KBM-7 (cell line): Measurements from ENCODE around the gene RPS6KB2.

Experiments used
- DNase-seq: peaks from one replicate; pipeline ENCODE4 v3.0.0-alpha.2; 2015
- in situ Hi-C: fragments of 300-500 bp; cut with MboI; formaldehyde crosslinking; loops from 2 replicates; pipeline ENCODE4 v1.14.3; 2020; ENCODE audit warnings: low sequenced_read_pairs, low pct_unique_long_range_greater_than_20kb, mixed read lengths

Gene RPS6KB2

DNA sequence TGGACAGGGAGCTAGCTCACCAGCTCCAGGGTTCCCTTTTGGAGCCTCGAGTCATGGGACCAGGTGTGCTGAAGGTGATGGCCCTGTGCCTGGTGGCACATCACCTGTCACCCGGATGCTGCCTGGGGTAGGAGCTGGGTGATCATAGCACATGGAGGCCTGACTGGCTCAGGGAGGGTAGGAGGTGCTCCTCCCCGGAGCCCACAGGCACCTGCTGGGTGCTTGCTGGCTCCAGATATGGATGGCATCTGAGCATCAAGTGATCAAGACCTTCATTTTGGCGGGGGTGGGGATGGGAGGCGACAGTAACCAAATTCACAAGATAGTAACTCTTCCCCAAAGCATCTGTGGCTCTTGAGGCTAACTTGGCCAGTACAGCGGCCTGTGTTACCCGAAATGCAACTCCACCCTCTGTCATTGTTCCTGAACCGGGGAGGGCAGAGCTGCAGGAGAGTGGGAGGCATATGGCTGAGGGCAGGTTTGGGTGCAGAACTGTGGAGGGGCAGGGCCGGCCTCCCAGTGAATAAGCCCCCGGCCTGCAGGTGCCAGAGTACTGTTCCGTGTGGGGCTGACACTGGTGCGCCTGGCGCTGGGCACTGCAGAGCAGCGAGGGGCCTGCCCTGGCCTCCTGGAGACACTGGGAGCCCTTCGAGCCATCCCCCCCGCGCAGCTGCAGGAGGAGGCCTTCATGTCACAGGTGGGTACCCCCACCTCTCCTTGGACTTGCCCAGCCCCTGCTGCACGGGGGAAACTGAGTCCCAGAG is 19.7 kb upstream of the RPS6KB2 start:
- in situ Hi-C loops, result no loop called here
- no peak for DNase-seq

DNA sequence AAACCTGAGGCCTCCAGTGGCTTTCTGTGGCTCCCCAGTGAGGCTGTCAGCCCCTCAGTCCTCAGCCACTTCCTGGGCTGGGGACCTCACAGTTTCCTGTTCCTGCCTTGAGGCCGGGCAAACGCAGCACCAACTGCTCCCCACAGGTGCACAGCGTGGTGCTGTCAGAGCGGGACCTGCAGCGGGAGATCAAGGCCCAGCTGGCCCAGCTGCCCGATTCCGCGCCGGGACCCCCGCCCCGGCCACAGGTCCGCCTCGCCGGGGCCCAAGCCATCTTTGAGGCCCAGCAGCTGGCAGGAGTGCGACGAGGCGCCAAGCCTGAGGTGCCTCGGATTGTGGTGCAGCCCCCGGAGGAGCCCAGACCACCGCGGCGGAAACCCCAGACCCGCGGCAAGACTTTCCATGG is 19.0 kb upstream of the RPS6KB2 start:
- in situ Hi-C loops, result no loop called here

DNA sequence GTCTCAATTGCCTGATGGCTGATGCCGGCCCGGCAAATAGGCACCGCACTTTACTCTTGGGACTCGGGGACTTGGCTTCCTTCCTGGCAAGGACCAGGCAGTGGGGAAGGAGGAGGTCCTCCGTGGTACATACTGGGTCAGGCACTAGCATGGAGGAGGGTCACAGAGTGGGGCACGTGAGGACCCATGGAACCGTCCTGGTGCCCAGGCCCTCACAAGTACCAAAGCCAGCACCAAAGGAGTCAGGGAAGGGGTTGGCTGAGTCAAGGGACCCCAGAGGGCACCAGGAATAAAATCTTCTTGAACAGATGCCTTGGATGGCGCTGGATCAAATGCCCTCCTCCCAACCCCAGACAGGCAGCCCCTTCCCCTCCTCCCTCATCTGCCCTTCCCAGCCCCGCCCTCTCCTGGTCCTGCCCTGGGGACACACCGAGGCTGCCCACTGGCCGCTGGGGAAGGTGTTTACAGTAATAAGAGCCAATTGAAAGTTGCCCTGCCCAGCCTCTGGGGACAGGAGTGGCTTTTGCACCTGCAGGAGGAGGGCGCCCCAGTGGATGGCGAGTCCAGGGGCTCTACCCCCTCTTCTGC is 18.4 kb upstream of the RPS6KB2 start:
- in situ Hi-C loops, result no loop called here
- DNase-seq, result no peak

More for the DNA sequence above, 19.0 kb upstream of the RPS6KB2 start:
- DNase-seq, result peak; percentile 60

DNA sequence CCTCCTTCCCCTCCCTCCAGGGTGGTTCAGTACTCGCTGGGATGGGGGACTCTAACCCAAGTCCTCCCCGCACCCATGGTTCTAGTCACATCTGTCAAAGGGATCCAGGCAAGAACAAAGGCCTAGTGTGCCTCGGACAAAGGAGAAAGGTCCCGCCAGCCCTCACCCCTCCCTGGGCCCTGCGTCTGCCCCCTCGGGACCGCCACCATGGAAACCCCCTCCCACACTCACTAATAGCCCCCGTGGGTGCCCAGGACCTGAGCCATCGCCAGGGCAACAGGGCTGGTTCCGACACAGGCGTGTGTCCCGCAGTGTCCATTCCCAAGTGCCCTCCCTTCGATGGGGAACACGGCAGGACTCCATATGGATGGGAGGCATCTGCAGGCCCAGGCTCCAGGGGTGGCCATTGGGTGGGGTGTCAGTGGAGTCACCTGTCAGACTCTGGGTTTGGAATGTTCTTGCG is 17.9 kb upstream of the RPS6KB2 start:
- in situ Hi-C loops, result no loop called here
- no peak for DNase-seq

DNA sequence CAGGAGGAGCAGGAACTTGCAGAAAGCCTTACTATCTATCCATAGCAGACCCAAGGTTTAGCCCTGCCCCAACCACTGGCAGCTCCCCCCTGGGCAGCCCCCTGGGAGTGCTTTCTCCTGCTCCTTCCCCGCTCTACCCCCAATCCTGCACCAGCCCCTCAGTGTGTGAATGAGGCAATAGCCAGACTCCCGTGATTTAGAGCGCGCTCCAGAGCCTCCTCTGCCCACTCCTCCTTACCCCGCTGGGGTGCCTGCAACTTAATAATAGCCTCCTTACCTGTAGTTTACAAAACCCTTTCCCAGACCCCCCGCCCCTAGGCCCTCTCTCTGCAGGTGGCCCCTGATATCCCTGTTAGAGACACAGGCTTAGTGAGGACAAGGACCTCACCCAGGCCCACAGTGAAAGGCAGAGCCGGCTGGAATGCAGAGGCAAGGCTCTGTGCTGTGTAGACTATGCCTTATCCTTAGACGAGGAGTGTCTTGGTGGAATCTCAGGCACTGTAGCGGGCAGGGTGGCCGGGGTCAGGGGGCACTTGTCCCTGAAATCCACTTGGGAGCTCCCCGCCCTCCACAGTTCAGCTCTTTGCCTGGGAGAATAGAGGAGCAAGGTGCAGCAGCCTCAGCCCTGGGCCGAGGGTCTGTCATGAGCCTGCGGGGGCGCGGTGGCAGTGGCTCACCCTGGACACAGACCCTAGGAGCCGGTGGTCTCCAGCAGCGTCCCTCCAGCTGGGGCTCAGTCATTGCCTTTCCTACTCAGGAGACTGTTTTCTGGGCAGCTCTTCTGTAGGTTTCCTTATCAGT is 17.1 kb upstream of the RPS6KB2 start:
- no peak for DNase-seq
- in situ Hi-C loops, result no loop called here

DNA sequence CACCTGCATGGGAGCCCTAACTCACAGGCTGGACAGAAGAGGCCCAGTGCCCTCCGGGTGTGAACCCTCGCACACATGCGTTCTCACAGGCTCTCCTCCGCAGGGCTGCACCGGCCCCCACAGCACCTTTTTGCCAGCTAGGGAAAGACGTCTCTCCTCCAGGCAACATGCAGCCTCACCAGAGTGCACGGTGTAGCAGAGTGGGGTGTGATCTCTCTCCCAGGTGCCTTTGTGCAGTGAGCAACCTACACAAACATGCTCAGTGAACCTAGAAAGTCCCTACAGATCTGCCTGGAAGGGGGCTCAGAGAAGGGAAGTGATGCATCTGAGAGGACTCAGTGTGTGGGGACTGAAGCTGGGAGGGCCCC is 16.5 kb upstream of the RPS6KB2 start:
- in situ Hi-C loops, result no loop called here
- DNase-seq, result no peak

DNA sequence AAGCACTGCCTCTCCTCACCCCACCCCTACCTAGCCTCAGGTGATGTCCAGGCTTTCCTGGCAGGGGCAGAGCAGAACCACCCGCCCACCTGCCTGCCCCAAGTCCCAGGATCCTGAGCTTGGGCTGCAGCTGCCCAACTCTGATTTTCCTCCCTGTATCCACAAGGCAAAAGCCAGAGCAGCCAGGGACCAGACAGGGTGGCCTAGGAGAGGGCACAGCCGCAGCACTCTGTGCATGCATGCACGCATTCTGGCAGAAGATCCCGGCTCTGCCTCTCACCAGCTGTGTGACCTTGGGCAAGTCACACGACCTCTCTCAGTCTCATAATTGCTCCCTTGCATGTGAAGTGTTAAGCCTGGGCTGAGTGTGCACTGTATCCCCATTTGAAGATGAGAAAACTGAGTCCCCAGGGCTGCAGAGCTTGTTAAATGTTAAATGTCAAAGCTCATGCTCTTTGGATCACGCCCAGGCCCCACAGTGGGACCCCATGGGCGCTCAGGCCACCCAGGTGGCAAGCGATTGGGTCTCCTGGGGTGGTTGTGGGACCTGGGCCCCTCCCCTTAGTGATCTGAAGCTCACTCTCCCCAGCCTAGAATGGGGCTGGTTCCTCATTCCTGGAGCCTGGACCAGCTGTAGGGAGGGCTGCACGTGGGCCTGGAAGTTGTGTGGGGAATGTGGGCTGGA is 15.7 kb upstream of the RPS6KB2 start:
- in situ Hi-C loops, result no loop called here

DNA sequence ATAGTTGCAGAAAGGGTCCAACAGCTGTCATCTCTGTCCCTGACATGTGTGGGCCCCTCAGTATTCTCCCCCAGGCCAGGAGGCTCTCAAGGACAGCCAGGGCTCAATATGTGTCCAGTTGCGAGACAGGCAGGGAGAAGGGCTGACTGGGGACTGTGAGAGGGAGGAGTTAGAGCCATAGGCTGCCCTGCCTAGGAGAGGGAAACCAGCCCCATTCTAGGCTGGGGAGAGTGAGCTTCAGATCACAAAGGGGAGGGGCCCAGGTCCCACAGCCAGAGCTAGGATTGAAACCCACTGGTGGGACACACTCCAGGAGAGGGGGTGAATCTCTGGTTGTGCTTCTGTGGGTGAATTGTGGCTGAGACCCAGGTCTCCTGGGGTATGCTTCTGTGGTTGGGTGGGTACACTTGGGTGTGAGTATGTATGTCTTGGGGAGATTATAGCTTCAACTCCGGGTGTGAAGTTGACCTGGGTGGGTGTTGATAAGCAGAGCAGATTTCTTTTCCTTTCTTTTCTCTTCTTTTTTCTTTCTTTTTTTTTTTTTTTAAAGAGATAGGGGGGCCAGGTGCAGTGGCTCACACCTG is 14.9 kb upstream of the RPS6KB2 start:
- in situ Hi-C loops, result no loop called here
- no peak for DNase-seq

More for the DNA sequence above, 15.7 kb upstream of the RPS6KB2 start:
- no peak for DNase-seq

DNA sequence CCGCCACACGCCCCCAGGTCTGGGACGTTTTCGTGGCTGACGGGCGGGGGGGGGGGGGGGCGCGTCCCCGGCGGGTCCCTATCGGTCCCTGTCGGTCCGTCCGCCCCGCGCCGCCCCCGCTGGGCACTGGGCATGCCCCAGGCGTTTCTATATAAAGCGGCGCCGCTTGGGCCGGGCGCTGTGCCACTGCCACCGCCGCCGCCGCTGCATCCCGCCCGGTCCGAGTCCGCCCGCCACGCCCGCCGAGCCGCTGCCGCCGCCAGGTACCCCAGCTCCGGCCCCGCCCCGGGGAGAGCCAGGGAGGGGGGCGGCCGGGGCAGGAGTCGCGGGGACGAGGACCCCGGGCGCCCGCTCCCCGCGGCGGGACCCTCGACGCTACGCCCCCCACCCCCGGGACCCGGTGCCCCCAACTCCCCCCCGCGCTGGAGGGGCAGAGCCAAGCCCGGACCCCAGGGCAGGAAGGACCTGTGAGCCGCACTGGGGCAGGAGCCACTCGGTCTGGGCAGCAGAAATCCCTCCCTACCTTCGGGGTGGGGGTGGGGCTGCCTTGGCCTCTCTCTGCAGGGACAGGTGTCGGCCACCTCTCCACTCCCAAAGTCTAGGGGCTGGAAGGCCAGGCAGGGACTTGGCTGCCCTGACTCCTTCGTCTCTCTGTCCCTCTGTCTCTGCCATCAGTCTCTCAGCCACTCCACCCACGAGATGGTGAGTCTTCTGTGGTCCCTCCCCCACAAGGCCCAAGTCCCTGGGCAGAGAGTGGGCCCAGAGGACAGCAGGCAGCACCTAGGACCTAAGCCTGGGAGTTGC is 12.6 kb upstream of the RPS6KB2 start, which contains the start of gene CARNS1:
CARNS1 (plus strand) TSS at position 178 of the 804 bp plus-strand sequence; CDS start at position 700, 522 bp downstream.
- no peak for DNase-seq
- in situ Hi-C loops, result no loop called here

DNA sequence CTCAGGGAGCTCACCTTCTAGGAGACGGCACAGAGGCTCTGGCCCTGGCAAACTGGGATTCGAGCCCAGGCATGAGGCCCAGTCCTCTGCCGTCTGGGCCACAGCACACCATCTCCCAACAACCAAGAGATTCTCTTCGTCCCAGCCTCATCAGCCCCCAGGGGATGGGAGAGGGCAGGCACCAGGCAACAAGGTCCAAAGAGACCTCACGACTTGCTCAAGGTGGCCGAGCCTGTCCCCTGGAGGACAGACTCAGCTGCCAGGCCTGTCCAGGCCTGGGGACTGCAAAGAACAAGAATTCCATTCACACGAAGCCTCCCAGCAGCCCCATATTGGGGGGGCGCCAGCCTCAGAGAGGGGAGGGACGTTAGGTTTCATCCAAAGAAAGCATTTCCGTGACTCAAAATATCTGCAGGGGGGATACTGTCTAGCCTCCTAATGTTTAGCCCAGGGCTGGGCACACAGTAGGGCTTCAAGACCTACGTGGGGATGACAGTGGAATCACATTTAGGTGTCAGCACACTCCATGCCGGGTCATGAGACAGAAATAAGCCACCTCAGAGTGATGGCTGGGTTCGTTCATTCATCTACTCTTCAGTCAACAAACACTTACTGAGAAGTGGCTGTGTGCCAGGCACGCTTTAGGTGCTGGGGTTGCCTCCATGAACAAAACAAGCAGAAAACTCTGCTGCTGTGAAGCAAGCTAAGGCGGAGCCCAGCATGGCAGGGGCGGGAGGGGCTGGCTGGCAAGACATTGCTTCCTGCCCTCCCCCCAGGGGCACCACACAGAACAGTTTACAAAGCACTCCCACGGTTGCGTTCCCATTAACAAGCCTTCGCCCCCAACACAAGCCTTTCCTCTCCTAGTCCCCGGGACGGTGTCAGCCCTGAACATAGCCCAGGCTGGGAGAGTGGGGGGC is 11.6 kb upstream of the RPS6KB2 start:
- in situ Hi-C loops, result no loop called here
- peak; percentile 43 for DNase-seq

DNA sequence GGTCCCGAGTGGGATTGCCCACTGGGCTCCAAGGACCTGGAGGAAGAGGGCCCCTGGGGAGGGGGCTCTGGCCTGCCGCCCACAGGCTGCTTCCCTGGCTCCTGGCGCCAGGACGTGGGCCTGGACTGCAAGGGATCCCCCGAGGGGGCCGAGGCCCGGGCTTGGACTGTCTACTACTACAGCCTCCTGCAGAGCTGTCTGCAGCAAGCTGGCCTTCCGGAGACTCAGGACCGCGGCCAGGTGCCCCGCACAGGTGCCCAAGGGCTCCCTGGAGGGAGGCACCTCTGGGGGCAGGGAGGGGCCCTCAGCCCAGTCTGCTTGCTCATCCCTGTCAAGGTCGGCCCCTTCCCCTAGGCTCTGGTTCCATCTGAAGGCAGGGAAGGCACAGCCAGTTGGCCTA is 10.9 kb upstream of the RPS6KB2 start:
- DNase-seq, result no peak
- in situ Hi-C loops, result no loop called here

DNA sequence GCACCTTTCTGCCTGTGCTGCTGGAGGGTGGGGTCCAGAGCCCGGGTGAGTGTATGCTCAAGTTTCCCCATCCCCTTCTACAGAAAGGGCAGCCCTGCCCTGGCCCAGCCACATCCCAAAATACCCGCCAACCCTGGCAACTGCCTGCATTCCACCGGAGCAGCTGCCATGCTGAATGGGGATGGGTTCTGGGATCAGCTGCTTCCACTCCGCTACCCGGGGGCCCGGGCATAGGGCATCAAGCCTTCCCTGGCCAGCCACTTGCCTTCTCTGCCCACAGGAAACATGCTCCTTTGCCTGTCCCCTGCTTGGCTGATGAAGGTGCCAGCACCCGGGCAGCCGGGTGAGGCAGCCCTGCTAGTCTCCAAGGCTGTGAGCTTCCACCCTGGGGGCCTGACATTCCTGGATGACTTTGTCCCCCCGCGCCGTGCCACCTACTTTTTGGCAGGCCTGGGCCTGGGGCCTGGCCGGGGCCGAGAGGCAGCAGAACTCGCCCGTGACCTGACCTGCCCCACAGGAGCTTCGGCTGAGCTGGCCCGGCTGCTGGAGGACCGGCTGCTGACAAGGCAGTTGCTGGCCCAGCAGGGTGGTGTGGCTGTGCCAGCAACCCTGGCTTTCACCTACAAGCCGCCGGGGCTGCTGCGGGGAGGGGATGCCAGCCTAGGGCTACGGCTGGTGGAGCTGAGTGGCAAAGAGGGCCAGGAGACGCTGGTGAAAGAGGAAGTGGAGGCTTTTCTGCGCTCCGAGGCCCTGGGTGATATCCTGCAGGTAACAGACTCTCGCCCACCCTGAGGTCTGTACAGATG is 9.6 kb upstream of the RPS6KB2 start:
- peak; percentile 30 for DNase-seq
- in situ Hi-C loops, result no loop called here

DNA sequence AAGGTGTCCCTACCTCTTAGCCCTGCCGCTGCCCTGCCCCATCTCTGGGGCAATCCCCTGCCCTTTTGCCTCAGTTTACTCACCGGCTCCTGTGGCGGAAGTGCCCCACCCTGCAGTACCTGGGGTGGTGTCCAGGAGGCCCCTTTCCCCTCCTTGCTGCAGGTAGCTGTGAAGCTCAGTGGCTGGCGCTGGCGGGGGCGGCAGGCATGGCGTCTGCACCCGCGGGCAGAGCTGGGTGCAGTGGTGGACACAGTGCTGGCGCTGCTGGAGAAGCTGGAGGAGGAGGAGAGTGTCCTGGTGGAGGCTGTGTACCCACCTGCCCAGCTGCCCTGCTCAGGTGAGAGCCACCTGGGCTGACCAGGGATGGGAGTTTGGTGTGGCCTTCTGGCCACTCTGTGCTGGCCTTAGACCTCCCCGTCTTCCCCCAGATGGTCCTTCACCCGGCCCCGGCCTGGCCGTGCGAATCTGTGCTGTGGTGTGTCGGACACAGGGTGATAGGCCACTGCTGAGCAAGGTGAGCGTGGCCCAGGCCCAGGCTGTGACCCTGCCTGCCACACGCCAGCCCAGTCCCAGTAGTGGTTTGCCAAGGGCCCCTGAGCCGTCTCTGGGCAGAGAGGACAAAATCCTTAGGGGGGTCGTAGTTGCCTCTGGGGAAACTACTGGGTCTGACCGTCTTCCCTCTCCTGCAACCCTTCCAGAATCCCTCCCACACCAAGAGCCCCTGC is 8.8 kb upstream of the RPS6KB2 start:
- in situ Hi-C loops, result no loop called here
- no peak for DNase-seq

DNA sequence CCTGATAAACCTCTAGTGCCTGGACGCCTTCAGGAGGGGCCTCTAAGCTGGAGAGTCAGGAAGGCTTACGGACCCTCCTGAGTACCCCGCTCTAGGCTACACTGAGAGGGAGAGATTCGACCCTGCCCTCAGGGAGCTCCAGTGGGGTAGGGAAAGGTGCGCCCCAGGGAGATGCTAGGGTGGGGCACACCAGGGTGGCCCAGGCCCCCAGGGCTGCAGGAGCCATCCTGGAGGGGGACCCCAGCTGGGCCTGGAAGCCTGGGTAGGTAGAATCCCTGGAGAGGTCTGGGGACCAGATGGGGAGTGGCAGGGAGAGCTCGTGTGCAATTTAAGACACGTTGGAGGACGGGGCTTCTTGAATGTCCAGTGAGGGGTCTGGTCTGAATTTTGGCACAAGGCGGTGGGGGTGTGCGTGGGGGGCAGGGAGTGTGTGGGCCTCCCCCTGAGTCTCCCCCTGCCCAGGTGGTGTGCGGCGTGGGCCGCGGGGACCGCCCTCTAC is 8.1 kb upstream of the RPS6KB2 start:
- in situ Hi-C loops, result no loop called here
- no peak for DNase-seq

DNA sequence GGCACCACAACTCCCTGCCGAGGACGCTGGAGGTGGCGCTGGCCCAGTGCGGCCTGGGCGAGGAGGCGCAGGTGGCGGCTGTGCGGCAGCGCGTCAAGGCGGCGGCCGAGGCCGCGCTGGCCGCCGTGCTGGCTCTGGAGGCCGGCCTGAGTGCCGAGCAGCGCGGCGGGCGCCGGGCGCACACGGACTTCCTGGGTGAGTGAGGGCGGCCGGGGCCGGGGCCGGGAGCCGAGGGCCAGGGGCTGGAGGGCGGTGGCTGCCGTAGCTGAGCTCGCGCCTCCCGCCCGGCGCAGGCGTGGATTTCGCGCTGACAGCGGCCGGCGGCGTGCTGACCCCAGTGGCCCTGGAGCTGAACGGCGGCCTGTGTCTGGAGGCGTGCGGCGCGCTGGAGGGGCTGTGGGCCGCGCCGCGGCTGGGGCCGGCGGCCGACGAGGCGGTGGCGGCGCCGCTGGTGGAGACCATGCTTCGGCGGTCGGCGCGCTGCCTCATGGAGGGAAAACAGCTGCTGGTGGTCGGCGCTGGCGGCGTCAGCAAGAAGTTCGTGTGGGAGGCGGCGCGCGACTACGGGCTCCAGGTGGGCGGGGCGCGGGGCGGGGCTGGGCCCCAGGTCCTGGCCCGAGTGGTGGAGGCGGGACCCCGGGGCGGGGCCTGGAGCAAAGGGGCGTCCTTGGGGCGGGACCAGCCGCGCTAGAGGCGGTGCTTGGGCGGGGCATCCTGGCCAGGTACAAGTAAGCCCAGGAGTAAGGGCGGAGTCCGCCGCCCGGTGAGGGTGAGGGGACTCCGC is 7.5 kb upstream of the RPS6KB2 start:
- in situ Hi-C loops, result no loop called here
- DNase-seq, result peak; percentile 92
